H1 (cell line): ENCODE results near the gene ANKRD13C. TPM values are rescaled to one million over a fixed set of nuclear protein-coding genes. Genes with fewer than 3 reads are reported as not detected.

ENCODE experiments used
- CTCF ChIA-PET: fragments of 300-600 bp; sonication (Branson Sonifier 250); formaldehyde crosslinking; loops from one replicate; lab custom pipeline; 2021; ENCODE audit not compliant: partially characterized antibody; lab: Charles Lee
- POLR2A ChIA-PET: fragments of 300-600 bp; sonication (Branson Sonifier 250); formaldehyde crosslinking; loops from one replicate; lab custom pipeline; 2021; ENCODE audit warnings: inconsistent platforms; ENCODE audit not compliant: partially characterized antibody; lab: Charles Lee
- DNase-seq, 2 experiments: peaks; one replicate each; pipeline versions ENCODE4 v3.0.0 to v3.0.0-alpha.2; 2010 to 2022; ENCODE audit warnings: low spot score in 2 of 2, low read depth in 1 of 2, mixed read lengths in 1 of 2
- FAIRE-seq: peaks from 2 replicates; lab custom pipeline; 2011; peaks lifted over from hg19 to GRCh38; lab: Jason Lieb, UNC
- H2AFZ ChIP-seq: 2 replicates; pipeline ENCODE4 v1.8.1; 2012; ENCODE audit warnings: low read length, inconsistent platforms
- H2AK5ac ChIP-seq: 2 replicates; pipeline ENCODE4 v1.6.1; 2013; ENCODE audit warnings: low read depth, low read length
- H2BK120ac ChIP-seq: replicated peaks from 2 replicates; pipeline ENCODE3; 2013; ENCODE audit warnings: low read depth, low read length, inconsistent platforms
- H2BK12ac ChIP-seq: 2 replicates; pipeline ENCODE4 v1.6.1; 2013; ENCODE audit warnings: low read depth, low read length
- H2BK15ac ChIP-seq: 2 replicates; pipeline ENCODE4 v1.6.1; 2013; ENCODE audit warnings: low read length
- H2BK20ac ChIP-seq: 2 replicates; pipeline ENCODE4 v1.6.1; 2013; ENCODE audit warnings: low read length
- H2BK5ac ChIP-seq: 2 replicates; pipeline ENCODE4 v1.6.1; 2013; ENCODE audit warnings: low read depth, low read length
- H3K14ac ChIP-seq: 2 replicates; pipeline ENCODE4 v1.6.1; 2013; ENCODE audit warnings: inconsistent platforms; ENCODE audit not compliant: insufficient read length
- H3K18ac ChIP-seq: 2 replicates; pipeline ENCODE4 v1.6.1; 2013; ENCODE audit warnings: low read length; ENCODE audit errors: extremely low read depth
- H3K23ac ChIP-seq: 2 replicates; pipeline ENCODE4 v1.6.1; 2013; ENCODE audit warnings: inconsistent platforms; ENCODE audit not compliant: insufficient read length
- H3K23me2 ChIP-seq: 2 replicates; pipeline ENCODE4 v1.6.1; 2013; ENCODE audit warnings: low read depth, low read length
- H3K27ac ChIP-seq: 2 replicates; pipeline ENCODE4 v1.6.1; 2011; ENCODE audit warnings: low read depth, low read length, inconsistent platforms
- H3K27me3 ChIP-seq, 4 experiments: replicated peaks in 1 of 4; 1 replicate in 1 of 4; 2 replicates in 3 of 4; pipeline versions ENCODE4 v1.6.1 to v1.8.1; 2011 to 2013; ENCODE audit warnings: low read length in 3 of 4, mild to moderate bottlenecking in 3 of 4, inconsistent platforms in 2 of 4, mixed read lengths in 2 of 4, moderate library complexity in 1 of 4; ENCODE audit not compliant: control insufficient read depth in 3 of 4, insufficient read depth in 3 of 4; ENCODE audit errors: extremely low read depth in 1 of 4
- H3K36me3 ChIP-seq, 4 experiments: 2 replicates each; pipeline versions ENCODE4 v1.6.1 to v1.8.1; 2011 to 2013; ENCODE audit warnings: mild to moderate bottlenecking in 4 of 4, low read length in 3 of 4, moderate library complexity in 2 of 4, control low read depth in 1 of 4, inconsistent platforms in 1 of 4; ENCODE audit not compliant: insufficient read depth in 4 of 4, control insufficient read depth in 2 of 4
- H3K4ac ChIP-seq: replicated peaks from 2 replicates; pipeline ENCODE3; 2013; ENCODE audit warnings: low read length, low read depth, mixed read lengths, inconsistent platforms; ENCODE audit not compliant: insufficient read length
- H3K4me1 ChIP-seq, 4 experiments: replicated peaks in 1 of 4; 1 replicate in 1 of 4; 2 replicates in 3 of 4; pipeline versions ENCODE4 v1.6.1 to v1.8.1; 2011 to 2013; ENCODE audit warnings: low read length in 3 of 4, inconsistent platforms in 2 of 4, mixed read lengths in 1 of 4; ENCODE audit not compliant: insufficient read depth in 4 of 4, control insufficient read depth in 3 of 4
- H3K4me2 ChIP-seq, 2 experiments: 2 replicates each; pipeline versions ENCODE4 v1.6.1 to v1.8.1; 2011 to 2013; ENCODE audit warnings: low read depth in 2 of 2, low read length in 2 of 2, control low read depth in 1 of 2, inconsistent platforms in 1 of 2, mild to moderate bottlenecking in 1 of 2; ENCODE audit not compliant: insufficient read depth in 1 of 2
- H3K4me3 ChIP-seq, 4 experiments: fragments of 200-600, 300-600 bp in 1 of 4; sonication (generic), shearing (Covaris generic), sonication (Bioruptor Twin) in 1 of 4; 2 replicates each; pipeline versions ENCODE4 v1.5.1 to v1.8.1; 2011 to 2016; ENCODE audit warnings: low read length in 4 of 4, low read depth in 3 of 4, control low read depth in 2 of 4, inconsistent platforms in 2 of 4, mild to moderate bottlenecking in 2 of 4, mixed read lengths in 1 of 4, moderate library complexity in 1 of 4; ENCODE audit not compliant: insufficient read depth in 2 of 4; ENCODE audit errors: extremely low read depth in 1 of 4
- H3K56ac ChIP-seq: replicated peaks from 2 replicates; pipeline ENCODE3; 2013; ENCODE audit warnings: low read depth, mild to moderate bottlenecking, mixed read lengths, low read length, inconsistent platforms; ENCODE audit not compliant: insufficient read length
- H3K79me1 ChIP-seq: 2 replicates; pipeline ENCODE4 v1.6.1; 2013; ENCODE audit warnings: low read depth, low read length, control low read depth
- H3K79me2 ChIP-seq, 2 experiments: 2 replicates each; pipeline versions ENCODE4 v1.6.1 to v1.8.1; 2012 to 2013; ENCODE audit warnings: low read length in 2 of 2, mild to moderate bottlenecking in 2 of 2, inconsistent platforms in 1 of 2; ENCODE audit not compliant: insufficient read depth in 2 of 2, control insufficient read depth in 1 of 2
- H3K9ac ChIP-seq, 4 experiments: replicated peaks in 1 of 4; 1 replicate in 1 of 4; 2 replicates in 3 of 4; pipeline versions ENCODE4 v1.6.1 to v1.8.1; 2011 to 2013; ENCODE audit warnings: low read depth in 3 of 4, low read length in 3 of 4, control low read depth in 2 of 4, mild to moderate bottlenecking in 2 of 4, moderate library complexity in 2 of 4, inconsistent platforms in 1 of 4; ENCODE audit errors: extremely low read depth in 1 of 4
- H3K9me3 ChIP-seq, 2 experiments: 2 replicates each; pipeline versions ENCODE4 v1.6.1 to v1.8.1; 2012 to 2013; ENCODE audit warnings: mild to moderate bottlenecking in 2 of 2, moderate library complexity in 2 of 2, control low read depth in 1 of 2, inconsistent platforms in 1 of 2, low read depth in 1 of 2, low read length in 1 of 2, mixed read lengths in 1 of 2; ENCODE audit not compliant: insufficient read depth in 2 of 2
- H4K20me1 ChIP-seq, 2 experiments: replicated peaks in 1 of 2; 2 replicates each; pipeline versions ENCODE3 to v1.8.1; 2011 to 2013; ENCODE audit warnings: inconsistent platforms in 2 of 2, low read length in 2 of 2, mild to moderate bottlenecking in 1 of 2; ENCODE audit not compliant: insufficient read depth in 2 of 2, control insufficient read depth in 1 of 2
- H4K5ac ChIP-seq: 2 replicates; pipeline ENCODE4 v1.6.1; 2013; ENCODE audit warnings: low read length, low read depth, mixed read lengths, inconsistent platforms; ENCODE audit not compliant: insufficient read length
- H4K8ac ChIP-seq: 2 replicates; pipeline ENCODE4 v1.8.0; 2013; ENCODE audit warnings: mild to moderate bottlenecking, moderate library complexity, low read length, inconsistent platforms; ENCODE audit not compliant: insufficient read depth; ENCODE audit errors: extremely low read depth
- H4K91ac ChIP-seq: replicated peaks from 2 replicates; pipeline ENCODE3; 2013; ENCODE audit warnings: low read length, mixed read lengths, inconsistent platforms; ENCODE audit not compliant: insufficient read length
- CBX8 ChIP-seq: fragments of 300-800, 300-1000 bp; sonication (generic); IDR thresholded peaks from 2 replicates; pipeline ENCODE4 v1.7.1; 2016; ENCODE audit warnings: low read depth, low read length, borderline replicate concordance
- CHD2 ChIP-seq: IDR thresholded peaks from 2 replicates; pipeline ENCODE4 v1.6.1; 2012; ENCODE audit warnings: low read length, improper control_type of control experiment
- EP300 ChIP-seq, 2 experiments: IDR thresholded peaks; 1 replicate in 1 of 2; 2 replicates in 1 of 2; pipeline ENCODE4 v1.6.1; 2011 to 2012; ENCODE audit warnings: low read depth in 2 of 2, low read length in 2 of 2, mild to moderate bottlenecking in 2 of 2, borderline replicate concordance in 1 of 2, inconsistent platforms in 1 of 2, moderate library complexity in 1 of 2
- POLR2AphosphoS5 ChIP-seq: IDR thresholded peaks from 2 replicates; pipeline ENCODE4 v1.6.1; 2011; ENCODE audit warnings: low read depth, low read length
- POU5F1 ChIP-seq: IDR thresholded peaks from 2 replicates; pipeline ENCODE4 v1.6.1; 2011; ENCODE audit warnings: low read depth, mild to moderate bottlenecking, low read length, moderate library complexity
- TCF12 ChIP-seq: IDR thresholded peaks from 2 replicates; pipeline ENCODE4 v1.6.1; 2011; ENCODE audit warnings: low read depth, mild to moderate bottlenecking, low read length
- WGBS, 2 experiments: shearing (Covaris generic) in 1 of 2; methylation state at CpG; one replicate each; pipeline versions ENCODE4 v1.1.6 to v1.1.7; 2013 to 2015; ENCODE audit warnings: low lambda C conversion rate in 2 of 2, mixed read lengths in 2 of 2, inconsistent platforms in 1 of 2, low coverage in 1 of 2, missing lambda C conversion rate in 1 of 2; ENCODE audit not compliant: insufficient replicate concordance in 2 of 2, insufficient coverage in 1 of 2, insufficient read length in 1 of 2; ENCODE audit errors: extremely low coverage in 1 of 2, missing lambda C conversion rate in 1 of 2; 5-methylcytosine and 5-hydroxymethylcytosine counted together
- polyA plus RNA-seq, 7 experiments: library from polyadenylated mRNA; depleted of rRNA in 3 of 7; stranded (reverse) in 5 of 7; unstranded in 2 of 7; fragments of >200 nt in 5 of 7; fragments of 200-250 nt in 2 of 7; gene quantifications; 1 replicate in 5 of 7; 2 replicates in 1 of 7; 4 replicates in 1 of 7; pipeline versions ENCODE4 v1.2.1 to v1.2.3, GENCODE V29; 2011 to 2013; ENCODE audit warnings: missing spikeins in 2 of 7, mixed read lengths in 2 of 7
- total RNA-seq: library from RNA; stranded (reverse); fragmentation: NEBNext Ultra II Directional; extraction: Animal tissue kit (Norgen Biotek cat#: 25700); gene quantifications from 2 replicates; pipeline ENCODE4 v1.2.1, GENCODE V29; 2021

ANKRD13C gene
- total and polyA plus RNA-seq, 2 of the 8 experiments (the other 6 are each of a cell fraction or from before 2014, with no cell fraction given), result 4.8 to 21.7 TPM

DNA sequence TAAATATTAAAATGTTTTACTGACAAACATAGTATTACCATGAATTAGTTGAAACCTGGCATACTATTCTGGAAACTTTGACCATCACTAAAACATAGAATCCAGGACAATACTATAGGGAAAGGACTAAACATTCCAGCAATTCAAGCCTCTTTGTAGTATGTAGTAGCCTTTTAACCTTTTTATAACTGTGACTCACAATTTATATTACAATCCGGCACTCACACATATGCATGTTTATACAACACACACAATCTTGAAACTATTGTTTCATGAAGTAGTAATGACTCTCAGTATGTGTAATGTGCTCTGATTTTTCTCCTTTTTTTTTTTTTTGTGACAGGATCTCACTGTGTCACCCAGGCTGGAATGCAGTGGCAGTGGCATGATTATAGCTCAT is 64.3 kb downstream of the ANKRD13C start:
- Histone ChIP-seq H3K4me3 (no peak overlapping the region), H4K5ac (no peak overlapping the region), H3K36me3 (peaks cover 0 to 37% (median 8%) of the 10 kb centered on the region in 4 experiments; a peak in 5 of 8 replicates), H2BK12ac (no peak overlapping the region), H4K20me1 (peaks cover 0 to 2% of the 10 kb centered on the region in 2 experiments), H3K14ac (no peak overlapping the region), H3K4me2 (no peak overlapping the region), H2BK15ac (no peak overlapping the region), H3K79me1 (no peaks in the 10 kb centered on the region), H3K9ac (no peak overlapping the region), H2AK5ac (no peak overlapping the region), H3K56ac (no peak overlapping the region), H3K23me2 (no peaks in the 10 kb centered on the region; the same call in 1 of the 2 replicates), H2AFZ (no peak overlapping the region), H3K27ac (no peak overlapping the region), H3K4me1 (no peaks in the 10 kb centered on the region), H4K8ac (no peak overlapping the region), H3K27me3 (no peaks in the 10 kb centered on the region), H4K91ac (no peak overlapping the region), H3K23ac (no peak overlapping the region), H3K4ac (no peak overlapping the region), H3K79me2 (no peaks in the 10 kb centered on the region), H2BK5ac (no peak overlapping the region), H2BK120ac (no peak overlapping the region), H3K18ac (no peak overlapping the region), H3K9me3 (no peaks in the 10 kb centered on the region), H2BK20ac (no peak overlapping the region)
- CTCF ChIA-PET, result interaction anchor here (1.1 to 1.4 kb wide), 2 partner anchors 10 to 19 kb away, joined by 3 read pairs; no protein-coding TSS in a partner anchor
- no peak for DNase-seq
- 97% methylated on average over 1 of the region's 1 CpG; no CpG with 5 or more reads in 1 of the 2 experiments for WGBS, 2 experiments
- no peak for TF ChIP-seq EP300 (IDR thresholded peaks at IDR 0.05; ENCODE audit: borderline replicate concordance in 1 of 2, low read depth in 2 of 2, low read length in 2 of 2)
- no peak for TF ChIP-seq CHD2
- TF ChIP-seq POU5F1, result no peak
- TF ChIP-seq CBX8, result no peak
- TF ChIP-seq POLR2AphosphoS5, result no peak
- TF ChIP-seq TCF12, result no peak
- no peak for FAIRE-seq
- POLR2A ChIA-PET, result no interaction called here
